NCI-H2107 treated with DMSO at 0.1 percent for 48 hours (cell line): ENCODE data around the gene CTDSPL.
"Not testable (repeated sequence)": the region's sequence is repeated elsewhere in the genome, so short reads cannot be mapped to it uniquely, and the experiment has no call there.

Experiments used
- DNase-seq: peaks from one replicate; lab custom pipeline; 2025; ENCODE audit not compliant: unreplicated experiment; lab: John Stamatoyannopoulos, UW

Gene CTDSPL

DNA sequence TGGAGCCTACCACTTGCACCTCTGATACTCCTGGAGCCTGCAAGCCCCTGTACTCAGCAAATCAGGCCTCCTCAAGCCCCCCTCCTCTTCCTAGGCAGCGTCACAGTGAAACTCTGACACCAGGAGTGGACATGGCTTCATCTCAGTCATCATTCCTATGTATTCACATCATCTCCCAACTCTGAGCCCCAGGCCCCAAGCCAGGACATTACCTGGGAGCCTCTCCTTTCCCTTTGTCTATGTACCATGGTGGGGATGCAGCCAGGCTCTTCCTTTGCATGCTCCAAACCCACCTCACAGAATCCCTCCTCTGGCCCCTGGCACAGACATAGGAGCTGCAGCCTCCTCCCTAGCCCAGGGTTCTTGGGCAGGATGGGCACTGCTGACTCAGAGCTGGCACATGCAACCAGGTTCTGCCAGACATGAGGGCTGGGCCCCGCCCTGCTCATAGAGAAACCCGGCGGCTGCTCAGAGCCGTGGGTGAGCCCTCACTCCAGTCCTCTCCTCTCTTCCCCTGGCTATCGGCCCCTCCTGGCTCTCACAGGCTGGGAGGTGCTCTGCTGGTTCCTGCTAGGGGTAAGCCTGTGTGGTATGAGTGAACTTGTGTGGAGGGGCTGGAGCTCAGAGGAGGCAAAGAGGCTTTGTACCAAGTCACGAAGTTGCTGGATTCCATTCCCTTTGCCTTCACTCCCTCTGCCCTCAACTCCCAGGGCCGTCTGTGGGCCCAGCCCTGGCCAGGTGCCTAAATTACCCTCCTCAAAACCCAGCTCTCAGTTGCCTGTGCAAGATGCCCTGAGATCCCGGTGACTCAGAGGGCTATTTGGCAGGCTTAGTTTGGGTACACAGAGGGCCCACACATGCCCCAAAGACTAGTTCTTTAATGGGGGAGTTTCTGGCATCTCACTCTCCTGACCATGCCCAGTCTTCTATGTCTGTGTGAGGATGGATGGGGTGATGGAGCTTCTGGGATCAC is 169.6 kb downstream of the CTDSPL start:
- DNase-seq: no peak

DNA sequence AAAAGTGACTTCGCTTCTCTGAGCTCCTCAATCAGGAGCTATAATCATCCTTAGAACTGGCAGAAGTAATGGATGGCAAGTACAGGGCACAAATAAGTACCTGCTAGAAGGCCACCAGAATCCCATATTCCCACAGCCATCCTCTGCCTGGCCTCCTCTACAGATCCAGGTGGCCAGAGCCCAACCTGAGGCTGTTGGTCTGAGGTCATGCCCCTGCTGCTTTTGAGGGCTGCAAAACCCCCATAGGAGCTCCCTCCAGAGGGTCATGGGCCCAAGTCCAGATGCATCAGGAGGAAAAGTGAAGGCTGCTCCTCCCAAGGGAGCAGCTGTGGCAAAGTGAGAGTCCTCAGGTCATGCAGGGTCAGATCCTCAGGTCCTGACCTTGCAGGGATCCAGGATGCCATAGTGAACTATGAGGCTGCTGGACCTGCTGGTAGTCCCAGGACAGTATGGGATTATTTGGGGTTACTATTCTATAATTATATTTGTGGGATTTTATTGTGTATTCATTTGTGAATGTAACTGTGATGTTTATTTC is 170.7 kb downstream of the CTDSPL start:
- no peak for DNase-seq

DNA sequence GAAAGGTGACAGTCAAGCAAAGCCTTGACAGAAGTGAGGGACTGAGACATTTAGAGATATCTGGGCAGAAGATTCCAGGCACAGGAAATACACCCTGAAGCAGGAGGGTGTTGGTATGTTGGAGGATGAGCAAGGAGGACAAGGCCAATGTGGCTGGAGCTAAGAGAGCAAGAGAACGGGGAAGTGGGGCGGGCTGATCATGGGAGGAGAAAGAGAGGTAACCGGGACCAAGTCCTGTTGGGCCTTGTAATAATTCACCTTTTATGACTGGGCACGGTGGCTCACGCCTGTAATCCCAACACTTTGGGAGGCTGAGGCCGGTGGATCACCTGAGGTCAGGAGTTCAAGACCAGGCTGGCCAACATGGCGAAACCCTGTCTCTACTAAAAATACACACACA is 171.9 kb downstream of the CTDSPL start:
- not testable (repeated sequence) for DNase-seq
